SK-N-SH (cell line): ENCODE measurements around the gene RADIL. TPM values are rescaled to one million over a fixed set of nuclear protein-coding genes. Genes with fewer than 3 reads are reported as not detected.
A peak's percentile ranks its signal among the peaks of the same experiment; 100 is the strongest.

Source experiments
- CTCF ChIA-PET: fragments of 300-600, 350-600 bp; formaldehyde crosslinking; extraction: SDS; loops from one replicate; lab custom pipeline; 2021; lab: Yijun Ruan, JAX
- POLR2A ChIA-PET: fragments of 350-600 bp; sonication (Branson Sonifier 250); formaldehyde crosslinking; extraction: SDS; loops from one replicate; lab custom pipeline; 2020; ENCODE audit warnings: antibody characterized with exemption, inconsistent platforms; lab: Yijun Ruan, JAX
- DNase-seq: peaks from one replicate; pipeline ENCODE4 v3.0.0; 2012
- H2AFZ ChIP-seq: fragments of 200-600 bp; sonication (generic); 2 replicates; pipeline ENCODE4 v1.8.1; 2016; ENCODE audit warnings: antibody characterized with exemption, mild to moderate bottlenecking, low read depth
- H3F3A ChIP-seq: fragments of 200-600 bp; sonication (generic); replicated peaks from 2 replicates; pipeline ENCODE3; 2016; ENCODE audit warnings: antibody characterized with exemption, mild to moderate bottlenecking; ENCODE audit not compliant: insufficient read depth
- H3K27ac ChIP-seq, 2 experiments: fragments of 200-500 bp in 1 of 2; fragments of 200-600 bp in 1 of 2; sonication (Bioruptor generic) in 1 of 2; sonication (generic), shearing (Covaris generic) in 1 of 2; 2 replicates each; pipeline versions ENCODE4 v1.5.1 to v1.6.1; 2014 to 2016; ENCODE audit warnings: low read depth in 2 of 2, inconsistent platforms in 1 of 2, low read length in 1 of 2, mild to moderate bottlenecking in 1 of 2, mixed read lengths in 1 of 2
- H3K27me3 ChIP-seq: fragments of 200-600 bp; sonication (generic), shearing (Covaris generic); 2 replicates; pipeline ENCODE4 v1.6.1; 2016; ENCODE audit warnings: mixed run types; ENCODE audit not compliant: insufficient read depth
- H3K36me3 ChIP-seq, 2 experiments: fragments of 200-500 bp in 1 of 2; fragments of 200-600 bp in 1 of 2; sonication (Bioruptor generic) in 1 of 2; sonication (generic) in 1 of 2; replicated peaks in 1 of 2; 2 replicates each; pipeline versions ENCODE3 to v1.5.1; 2014 to 2016; ENCODE audit warnings: low read length in 1 of 2, mild to moderate bottlenecking in 1 of 2; ENCODE audit not compliant: insufficient read depth in 2 of 2, control insufficient read depth in 1 of 2
- H3K4me1 ChIP-seq, 2 experiments: fragments of 200-500 bp in 1 of 2; fragments of 200-600 bp in 1 of 2; sonication (Bioruptor generic) in 1 of 2; sonication (generic), shearing (Covaris generic) in 1 of 2; 2 replicates each; pipeline versions ENCODE4 v1.5.1 to v1.6.1; 2014 to 2016; ENCODE audit warnings: low read depth in 1 of 2, low read length in 1 of 2, mixed run types in 1 of 2; ENCODE audit not compliant: insufficient read depth in 2 of 2, control insufficient read depth in 1 of 2
- H3K4me2 ChIP-seq: fragments of 200-600 bp; sonication (generic), shearing (Covaris generic); 2 replicates; pipeline ENCODE4 v1.6.1; 2017; ENCODE audit warnings: mixed run types
- H3K4me3 ChIP-seq, 2 experiments: fragments of 200-500 bp in 1 of 2; fragments of 200-600 bp in 1 of 2; sonication (Bioruptor generic) in 1 of 2; sonication (generic), shearing (Covaris generic) in 1 of 2; 2 replicates each; pipeline versions ENCODE4 v1.5.1 to v1.8.1; 2014 to 2016; ENCODE audit warnings: low read depth in 2 of 2, inconsistent platforms in 1 of 2, low read length in 1 of 2, mild to moderate bottlenecking in 1 of 2, mixed read lengths in 1 of 2, moderate library complexity in 1 of 2
- H3K79me2 ChIP-seq: fragments of 200-600 bp; sonication (generic); 2 replicates; pipeline ENCODE4 v1.8.1; 2017; ENCODE audit warnings: mild to moderate bottlenecking; ENCODE audit not compliant: insufficient read depth
- H3K9ac ChIP-seq: fragments of 200-600 bp; sonication (generic); 2 replicates; pipeline ENCODE4 v1.6.1; 2017; ENCODE audit warnings: mixed run types
- H3K9me2 ChIP-seq: fragments of 200-600 bp; sonication (generic); 2 replicates; pipeline ENCODE4 v1.6.1; 2017; ENCODE audit warnings: mixed run types
- H3K9me3 ChIP-seq: fragments of 200-600 bp; sonication (generic); 2 replicates; pipeline ENCODE4 v1.6.1; 2017; ENCODE audit warnings: mixed run types, mild to moderate bottlenecking, moderate library complexity
- H4K20me1 ChIP-seq: fragments of 200-600 bp; sonication (generic); 2 replicates; pipeline ENCODE4 v1.6.1; 2017; ENCODE audit warnings: mild to moderate bottlenecking, mixed run types; ENCODE audit not compliant: insufficient read depth
- CHD2 ChIP-seq: fragments of 150-350 bp; IDR thresholded peaks from 2 replicates; pipeline ENCODE4 v1.6.1; 2018; ENCODE audit warnings: low read length; ENCODE audit not compliant: partially characterized antibody
- ELF1 ChIP-seq: IDR thresholded peaks from 2 replicates; pipeline ENCODE4 v1.4.0; 2012
- FOSL2 ChIP-seq: IDR thresholded peaks from 2 replicates; pipeline ENCODE4 v1.4.0; 2012; ENCODE audit warnings: low read depth, mild to moderate bottlenecking, moderate library complexity, borderline replicate concordance
- GABPA ChIP-seq: IDR thresholded peaks from 2 replicates; pipeline ENCODE4 v1.4.0; 2012; ENCODE audit warnings: low read depth, mild to moderate bottlenecking
- GATA2 ChIP-seq: sonication (generic); formaldehyde crosslinking; IDR thresholded peaks from 2 replicates; pipeline ENCODE4 v1.5.0; 2020; ENCODE audit warnings: mild to moderate bottlenecking, missing genetic modification reagents
- IRF3 ChIP-seq: fragments of 150-350 bp; IDR thresholded peaks from 2 replicates; pipeline ENCODE4 v1.6.1; 2016; ENCODE audit warnings: mild to moderate bottlenecking, low read depth, low read length
- JUND ChIP-seq: IDR thresholded peaks from 2 replicates; pipeline ENCODE4 v1.4.0; 2012
- POLR2AphosphoS5 ChIP-seq: IDR thresholded peaks from 2 replicates; pipeline ENCODE4 v1.6.1; 2012; ENCODE audit warnings: low read depth, low read length
- RAD21 ChIP-seq: IDR thresholded peaks from 2 replicates; pipeline ENCODE4 v1.6.1; 2012; ENCODE audit warnings: mild to moderate bottlenecking, low read length
- RCOR1 ChIP-seq: fragments of 150-350 bp; IDR thresholded peaks from 2 replicates; pipeline ENCODE4 v1.6.1; 2017; ENCODE audit warnings: antibody characterized with exemption, low read length
- RXRA ChIP-seq: IDR thresholded peaks from 2 replicates; pipeline ENCODE4 v1.4.0; 2012; ENCODE audit warnings: low read depth, mild to moderate bottlenecking, borderline replicate concordance
- TAF1 ChIP-seq: IDR thresholded peaks from 2 replicates; pipeline ENCODE4 v1.6.1; 2012; ENCODE audit warnings: low read depth, mild to moderate bottlenecking, low read length, moderate library complexity, borderline replicate concordance
- TEAD4 ChIP-seq: IDR thresholded peaks from 2 replicates; pipeline ENCODE4 v1.4.0; 2012; ENCODE audit warnings: mild to moderate bottlenecking, borderline replicate concordance; ENCODE audit not compliant: insufficient read depth
- USF1 ChIP-seq: IDR thresholded peaks from 2 replicates; pipeline ENCODE4 v1.4.0; 2012; ENCODE audit warnings: low read depth, borderline replicate concordance
- YY1 ChIP-seq: IDR thresholded peaks from 2 replicates; pipeline ENCODE4 v1.4.0; 2012; ENCODE audit warnings: low read depth, mild to moderate bottlenecking
- ZBTB33 ChIP-seq: IDR thresholded peaks from 2 replicates; pipeline ENCODE4 v1.4.0; 2012; ENCODE audit warnings: low read depth, borderline replicate concordance
- WGBS: methylation state at CpG from one replicate; pipeline ENCODE4 v1.1.6; 2017; ENCODE audit warnings: low lambda C conversion rate; 5-methylcytosine and 5-hydroxymethylcytosine counted together
- polyA plus RNA-seq, 3 experiments: library from polyadenylated mRNA; depleted of rRNA; stranded (reverse); fragments of >200 nt; gene quantifications; 2 replicates each; pipeline ENCODE4 v1.2.3, GENCODE V29; 2012
- TF ChIP-seq, protein P1 (sequence below): IDR thresholded peaks from 2 replicates; pipeline ENCODE4; 2012
- TF ChIP-seq, protein P2 (sequence below): fragments of 200-600 bp; sonication (generic); IDR thresholded peaks from 2 replicates; pipeline ENCODE4 v1.6.1; 2017; ENCODE audit warnings: antibody characterized with exemption, mild to moderate bottlenecking, moderate library complexity
- TF ChIP-seq, protein P3 (sequence below): IDR thresholded peaks from 2 replicates; pipeline ENCODE4 v1.4.0; 2012; ENCODE audit warnings: low read depth

RADIL gene
- polyA plus RNA-seq, 1 of the 3 experiments (the other 2 are of a cell fraction): 4.3 TPM

DNA sequence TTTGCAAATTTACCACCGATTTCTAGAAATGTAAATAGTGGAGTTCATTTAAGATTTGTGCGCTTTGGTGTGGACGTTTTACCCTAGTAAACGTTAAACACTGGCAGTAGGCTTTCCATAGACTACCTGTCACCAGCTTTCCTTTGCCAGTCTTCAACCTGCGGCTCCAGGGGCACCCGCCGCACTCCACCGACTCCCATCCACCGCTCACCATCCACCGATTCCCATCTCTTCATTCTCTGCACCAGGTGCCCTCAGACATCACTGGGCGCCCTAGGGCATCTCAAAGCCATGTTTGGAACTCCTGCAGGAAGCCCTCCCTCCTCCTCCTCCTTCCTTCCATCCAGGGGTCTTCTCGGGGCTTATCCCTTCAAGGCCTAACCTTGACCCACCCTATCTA is 109.5 kb downstream of the RADIL start:
- Histone ChIP-seq H3K36me3 (no peaks in the 10 kb centered on the region), H3K9me3 (no peaks in the 10 kb centered on the region), H3F3A (peaks cover 3% of the 10 kb centered on the region), H3K9me2 (no peaks in the 10 kb centered on the region), H3K79me2 (peaks cover 37% of the 10 kb centered on the region), H3K4me1 (peaks cover 9 to 18% of the 10 kb centered on the region in 2 experiments; a peak in 1 of 4 replicates), H3K4me3 (0 out of 4 replicates have a peak overlapping the region, but pooled peaks of 1 of the 2 experiments have one; percentile 99), H3K4me2 (peak overlapping the region; percentile 97), H2AFZ (peak overlapping the region; percentile 90; the same call in 1 of the 2 replicates), H3K9ac (no peak overlapping the region)
- CTCF ChIA-PET: interaction anchor here (1.0 to 3.4 kb wide), 3 partner anchors 24 to 109 kb away, joined by 3 to 14 read pairs (median 11); partner anchors contain the start of gene RADIL
- no peak for DNase-seq
- POLR2A ChIA-PET: no interaction called here
- WGBS: 90% methylated on average over 12 of the region's 12 CpGs
- TF ChIP-seq, protein P1, sequence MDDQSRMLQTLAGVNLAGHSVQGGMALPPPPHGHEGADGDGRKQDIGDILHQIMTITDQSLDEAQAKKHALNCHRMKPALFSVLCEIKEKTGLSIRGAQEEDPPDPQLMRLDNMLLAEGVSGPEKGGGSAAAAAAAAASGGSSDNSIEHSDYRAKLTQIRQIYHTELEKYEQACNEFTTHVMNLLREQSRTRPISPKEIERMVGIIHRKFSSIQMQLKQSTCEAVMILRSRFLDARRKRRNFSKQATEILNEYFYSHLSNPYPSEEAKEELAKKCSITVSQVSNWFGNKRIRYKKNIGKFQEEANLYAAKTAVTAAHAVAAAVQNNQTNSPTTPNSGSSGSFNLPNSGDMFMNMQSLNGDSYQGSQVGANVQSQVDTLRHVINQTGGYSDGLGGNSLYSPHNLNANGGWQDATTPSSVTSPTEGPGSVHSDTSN: no peak
- TF ChIP-seq RAD21 (no peak), GATA2 (CRISPR knock-in tag) (no peak), CHD2 (no peak), RXRA (no peak), JUND (no peak), TEAD4 (no peak), ELF1 (no peak), USF1 (no peak), POLR2AphosphoS5 (no peak)
- TF ChIP-seq, protein P2, sequence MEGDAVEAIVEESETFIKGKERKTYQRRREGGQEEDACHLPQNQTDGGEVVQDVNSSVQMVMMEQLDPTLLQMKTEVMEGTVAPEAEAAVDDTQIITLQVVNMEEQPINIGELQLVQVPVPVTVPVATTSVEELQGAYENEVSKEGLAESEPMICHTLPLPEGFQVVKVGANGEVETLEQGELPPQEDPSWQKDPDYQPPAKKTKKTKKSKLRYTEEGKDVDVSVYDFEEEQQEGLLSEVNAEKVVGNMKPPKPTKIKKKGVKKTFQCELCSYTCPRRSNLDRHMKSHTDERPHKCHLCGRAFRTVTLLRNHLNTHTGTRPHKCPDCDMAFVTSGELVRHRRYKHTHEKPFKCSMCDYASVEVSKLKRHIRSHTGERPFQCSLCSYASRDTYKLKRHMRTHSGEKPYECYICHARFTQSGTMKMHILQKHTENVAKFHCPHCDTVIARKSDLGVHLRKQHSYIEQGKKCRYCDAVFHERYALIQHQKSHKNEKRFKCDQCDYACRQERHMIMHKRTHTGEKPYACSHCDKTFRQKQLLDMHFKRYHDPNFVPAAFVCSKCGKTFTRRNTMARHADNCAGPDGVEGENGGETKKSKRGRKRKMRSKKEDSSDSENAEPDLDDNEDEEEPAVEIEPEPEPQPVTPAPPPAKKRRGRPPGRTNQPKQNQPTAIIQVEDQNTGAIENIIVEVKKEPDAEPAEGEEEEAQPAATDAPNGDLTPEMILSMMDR: no peak
- TF ChIP-seq, protein P3, sequence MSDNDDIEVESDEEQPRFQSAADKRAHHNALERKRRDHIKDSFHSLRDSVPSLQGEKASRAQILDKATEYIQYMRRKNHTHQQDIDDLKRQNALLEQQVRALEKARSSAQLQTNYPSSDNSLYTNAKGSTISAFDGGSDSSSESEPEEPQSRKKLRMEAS: no peak
- TF ChIP-seq, all 33 proteins: peak for 0
- H3K27me3 ChIP-seq: no peaks in the 10 kb centered on the region
- no peak overlapping the region for H3K27ac ChIP-seq
- peaks cover 3% of the 10 kb centered on the region for H4K20me1 ChIP-seq

GRCh38 chr7:4772306-4772705 is 111.2 kb downstream of the RADIL start:
- POLR2A ChIA-PET: no interaction called here
- H3K4me3 ChIP-seq: no peak overlapping the region
- TF ChIP-seq RCOR1 (no peak), FOSL2 (no peak), TAF1 (no peak), IRF3 (no peak), CHD2 (no peak), RAD21 (no peak), YY1 (no peak), GABPA (no peak), ZBTB33 (no peak)
- TF ChIP-seq, protein P3: no peak

More at GRCh38 chr7:4772306-4772705, 111.2 kb downstream of the RADIL start:
- Histone ChIP-seq H3K27ac (no peak overlapping the region), H3K79me2 (peaks cover 22% of the 10 kb centered on the region), H3K36me3 (peaks cover 0 to 5% of the 10 kb centered on the region in 2 experiments), H4K20me1 (no peaks in the 10 kb centered on the region), H3K4me1 (peaks cover 9 to 18% of the 10 kb centered on the region in 2 experiments; a peak in 1 of 4 replicates), H3K9me2 (no peaks in the 10 kb centered on the region), H3K9ac (no peak overlapping the region), H3K9me3 (no peaks in the 10 kb centered on the region), H3K27me3 (no peaks in the 10 kb centered on the region), H3K4me2 (no peak overlapping the region), H3F3A (peaks cover 3% of the 10 kb centered on the region), H2AFZ (no peak overlapping the region)
- WGBS: 96% methylated on average over 5 of the region's 6 CpGs
- DNase-seq: no peak
- CTCF ChIA-PET: no interaction called here
